GM12878 (cell line): Measurements from ENCODE around the gene WNT7A. TPM values are rescaled to one million over a fixed set of nuclear protein-coding genes. Genes with fewer than 3 reads are reported as not detected.

Source experiments
- ATAC-seq: fragments of 200-7000 bp; cut with Tn5 transposase; 3 replicates; pipeline ENCODE4 v1.9.1; 2020; ENCODE audit warnings: mild to moderate bottlenecking, moderate library complexity
- BruUV-seq: library from RNA; stranded (reverse); fragments of 400-500 nt; replicated peaks from 2 replicates; lab custom pipeline; 2021; lab: Mats Ljungman, UMichigan
- CTCF ChIA-PET: fragments of 300-600 bp; sonication (Branson Sonifier 250); formaldehyde crosslinking; extraction: SDS; loops from one replicate; lab custom pipeline; 2021; ENCODE audit warnings: inconsistent platforms; lab: Yijun Ruan, JAX
- POLR2A ChIA-PET: fragments of 350-600 bp; formaldehyde crosslinking; extraction: SDS; loops from one replicate; lab custom pipeline; 2021; ENCODE audit warnings: inconsistent platforms; lab: Charles Lee
- RAD21 ChIA-PET: fragments of 300-600 bp; sonication (Branson Sonifier 250); formaldehyde crosslinking; loops from one replicate; lab custom pipeline; 2023; ENCODE audit warnings: antibody characterized with exemption; ENCODE audit not compliant: unreplicated experiment; lab: Charles Lee
- SMC1A ChIA-PET: fragments of 300-600 bp; sonication (Branson Sonifier 250); formaldehyde crosslinking; loops from one replicate; lab custom pipeline; 2023; ENCODE audit not compliant: unreplicated experiment, uncharacterized antibody; lab: Charles Lee
- DNase-seq: peaks from one replicate; pipeline ENCODE4 v3.0.0-alpha.2; 2011; ENCODE audit warnings: low read depth, low spot score
- FAIRE-seq: peaks from 3 replicates; lab custom pipeline; 2011; peaks lifted over from hg19 to GRCh38; lab: Jason Lieb, UNC
- H2AFZ ChIP-seq: 2 replicates; pipeline ENCODE4 v1.6.0; 2011; ENCODE audit warnings: low read depth, low read length, control low read depth; ENCODE audit not compliant: control insufficient read depth
- H3K27ac ChIP-seq: 2 replicates; pipeline ENCODE4 v1.5.1; 2011; ENCODE audit warnings: control low read depth; ENCODE audit not compliant: control insufficient read depth, insufficient read depth
- H3K27me3 ChIP-seq, 2 experiments: replicated peaks in 1 of 2; 2 replicates each; pipeline versions ENCODE4 v1.6.0 to v1.6.1; 2011; ENCODE audit warnings: low read length in 1 of 2; ENCODE audit not compliant: control insufficient read depth in 2 of 2, insufficient read depth in 2 of 2
- H3K36me3 ChIP-seq, 2 experiments: 2 replicates each; pipeline ENCODE4 v1.5.1; 2011; ENCODE audit warnings: low read length in 1 of 2; ENCODE audit not compliant: control insufficient read depth in 2 of 2, insufficient read depth in 2 of 2
- H3K4me1 ChIP-seq: 2 replicates; pipeline ENCODE4 v1.6.1; 2011; ENCODE audit warnings: mild to moderate bottlenecking, low read length, moderate library complexity, mixed read lengths; ENCODE audit not compliant: control insufficient read depth, insufficient read depth
- H3K4me2 ChIP-seq: 2 replicates; pipeline ENCODE4 v1.6.0; 2011; ENCODE audit warnings: control low read depth; ENCODE audit not compliant: control insufficient read depth, insufficient read depth
- H3K4me3 ChIP-seq: fragments of 200-600 bp; sonication (generic); 2 replicates; pipeline ENCODE4 v1.5.1; 2016
- H3K79me2 ChIP-seq: 2 replicates; pipeline ENCODE4 v1.6.0; 2011; ENCODE audit warnings: low read length; ENCODE audit not compliant: control insufficient read depth, insufficient read depth
- H3K9ac ChIP-seq: 2 replicates; pipeline ENCODE4 v1.8.0; 2011; ENCODE audit warnings: low read length, control low read depth, mixed read lengths; ENCODE audit not compliant: control insufficient read depth, insufficient read depth
- H3K9me3 ChIP-seq: replicated peaks from 3 replicates; pipeline ENCODE4 v1.5.1; 2011; ENCODE audit warnings: mild to moderate bottlenecking, low read length; ENCODE audit not compliant: control insufficient read depth, insufficient read depth
- H4K20me1 ChIP-seq: 2 replicates; pipeline ENCODE4 v1.6.0; 2011; ENCODE audit not compliant: control insufficient read depth, insufficient read depth
- BACH1 ChIP-seq: fragments of 450-650 bp; IDR thresholded peaks from 2 replicates; pipeline ENCODE4 v1.6.1; 2017; ENCODE audit warnings: mild to moderate bottlenecking, borderline replicate concordance
- BMI1 ChIP-seq: fragments of 450-650 bp; IDR thresholded peaks from 2 replicates; pipeline ENCODE4 v1.6.1; 2016; ENCODE audit warnings: mild to moderate bottlenecking, moderate library complexity, borderline replicate concordance
- CHD4 ChIP-seq: fragments of 200-600 bp; sonication (generic); IDR thresholded peaks from 2 replicates; pipeline ENCODE4 v1.6.1; 2016; ENCODE audit warnings: mild to moderate bottlenecking
- CREM ChIP-seq: IDR thresholded peaks from 2 replicates; pipeline ENCODE4 v1.6.1; 2014; ENCODE audit warnings: antibody characterized with exemption, low read depth
- EP300 ChIP-seq, 2 experiments: fragments of 150-350 bp in 1 of 2; IDR thresholded peaks; 2 replicates each; pipeline ENCODE4 v1.6.1; 2011 to 2012; ENCODE audit warnings: low read depth in 2 of 2, low read length in 2 of 2, borderline replicate concordance in 1 of 2, improper control_type of control experiment in 1 of 2, inconsistent platforms in 1 of 2; ENCODE audit not compliant: control insufficient read depth in 1 of 2
- KAT2A ChIP-seq: conservative IDR thresholded peaks from 2 replicates; pipeline ENCODE4 v1.6.1; 2011; ENCODE audit warnings: low read depth, low read length; ENCODE audit not compliant: control insufficient read depth
- MEF2B ChIP-seq: fragments of 450-650 bp; IDR thresholded peaks from 2 replicates; pipeline ENCODE4 v1.6.1; 2018; ENCODE audit warnings: mild to moderate bottlenecking, moderate library complexity; ENCODE audit not compliant: partially characterized antibody, poor library complexity, severe bottlenecking
- NR2C2 ChIP-seq: IDR thresholded peaks from 2 replicates; pipeline ENCODE4 v1.6.1; 2011; ENCODE audit warnings: borderline replicate concordance, low read depth; ENCODE audit not compliant: control insufficient read depth, insufficient read length
- TARDBP ChIP-seq: IDR thresholded peaks from 2 replicates; pipeline ENCODE4 v1.6.1; 2016; ENCODE audit warnings: borderline replicate concordance
- WGBS: methylation state at CpG from one replicate; pipeline ENCODE4 v1.1.6; 2016; ENCODE audit warnings: low lambda C conversion rate; ENCODE audit not compliant: insufficient replicate concordance, insufficient coverage; ENCODE audit errors: missing lambda C conversion rate; 5-methylcytosine and 5-hydroxymethylcytosine counted together
- in situ Hi-C: fragments of 300-500 bp; cut with MboI; formaldehyde crosslinking; loops from 9 replicates; pipeline ENCODE4 v1.14.3; 2018; ENCODE audit warnings: mixed read lengths
- intact Hi-C: fragments of 100-400 bp; cut with micrococcal nuclease; formaldehyde crosslinking; loops from one replicate; pipeline ENCODE4 v1.14.2; 2022; ENCODE audit not compliant: unreplicated experiment
- polyA plus RNA-seq, 11 experiments: library from polyadenylated mRNA; depleted of rRNA in 4 of 11; unstranded in 6 of 11; stranded (reverse) in 5 of 11; fragments of >200 nt; fragmentation: Nextera tagmentation in 4 of 11; fragmentation: Illumina TruSeq in 1 of 11; extraction: Ambion mirVana in 4 of 11; extraction: Trizol in 1 of 11; gene quantifications; 1 replicate in 1 of 11; 2 replicates in 10 of 11; pipeline versions ENCODE4 v1.2.1 to v1.2.3, GENCODE V29; 2011 to 2016; ENCODE audit warnings: inconsistent platforms in 2 of 11, missing spikeins in 2 of 11, low read depth in 1 of 11
- total RNA-seq, 4 experiments: library from RNA; depleted of rRNA in 3 of 4; stranded (reverse); fragments of >200 nt in 3 of 4; fragmentation: Illumina TruSeq in 1 of 4; extraction: Trizol in 1 of 4; gene quantifications; 2 replicates each; pipeline versions ENCODE4 v1.2.1 to v1.2.3, GENCODE V29; 2013 to 2021
- TF ChIP-seq, protein P1 (sequence below): fragments of 450-650 bp; IDR thresholded peaks from 2 replicates; pipeline ENCODE4 v1.6.1; 2017; ENCODE audit warnings: low read depth, mild to moderate bottlenecking, moderate library complexity
- TF ChIP-seq, protein P2 (sequence below): fragments of 150-350 bp; IDR thresholded peaks from 2 replicates; pipeline ENCODE4 v1.6.1; 2014; ENCODE audit warnings: mild to moderate bottlenecking, low read depth, low read length
- TF ChIP-seq, protein P3 (sequence below): IDR thresholded peaks from 2 replicates; pipeline ENCODE4 v1.6.1; 2011; ENCODE audit warnings: borderline replicate concordance, low read depth, mild to moderate bottlenecking, moderate library complexity, mixed read lengths, low read length; ENCODE audit not compliant: insufficient read depth; ENCODE audit errors: extremely low read length
- TF ChIP-seq, protein P4 (sequence below): IDR thresholded peaks from 2 replicates; pipeline ENCODE4 v1.6.1; 2012; ENCODE audit warnings: low read depth, low read length, improper control_type of control experiment

The WNT7A gene
- total and polyA plus RNA-seq, 10 of the 15 experiments (the other 5 are each of a cell fraction or from before 2014, with no cell fraction given), result 0.08 TPM; not detected in 9

DNA sequence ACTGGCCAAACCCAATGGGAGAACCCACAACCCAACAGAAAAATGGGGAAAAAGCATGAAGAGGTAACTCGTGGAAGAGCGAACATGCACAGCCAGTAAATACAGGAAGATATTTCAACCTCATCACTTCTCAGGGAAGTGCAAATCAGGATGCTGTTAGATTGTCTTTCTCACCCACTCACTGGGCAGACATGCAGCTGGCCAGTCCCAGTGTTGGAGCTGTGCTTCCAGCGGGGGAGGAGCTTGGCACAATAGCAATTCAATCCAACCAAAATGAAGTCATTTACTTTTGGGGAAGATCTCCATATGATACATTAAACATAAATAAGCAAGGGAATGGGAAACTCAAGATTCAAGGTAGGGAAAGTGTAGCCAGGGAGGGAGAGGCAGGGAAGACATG, 12.1 kb downstream of the WNT7A start:
- no peak overlapping the region for H3K4me2 ChIP-seq
- H3K4me3 ChIP-seq, result no peak overlapping the region
- DNase-seq, result no peak
- intact Hi-C loops (no loop called here), in situ Hi-C loops (no loop called here)
- no peaks in the 10 kb centered on the region for H4K20me1 ChIP-seq
- RAD21 ChIA-PET, result no interaction called here
- H3K9me3 ChIP-seq, result no peaks in the 10 kb centered on the region
- BruUV-seq, result no TSS peak
- H3K9ac ChIP-seq, result no peak overlapping the region
- CTCF ChIA-PET, result no interaction called here
- TF ChIP-seq CREM (no peak), BMI1 (no peak), TARDBP (no peak), EP300 (IDR thresholded peaks at IDR 0.05; ENCODE audit: borderline replicate concordance in 1 of 2, control insufficient read depth in 1 of 2, low read depth in 2 of 2, low read length in 2 of 2) (no peak), NR2C2 (no peak), KAT2A (no peak), BACH1 (no peak), CHD4 (no peak), MEF2B (no peak)
- TF ChIP-seq, protein P1, sequence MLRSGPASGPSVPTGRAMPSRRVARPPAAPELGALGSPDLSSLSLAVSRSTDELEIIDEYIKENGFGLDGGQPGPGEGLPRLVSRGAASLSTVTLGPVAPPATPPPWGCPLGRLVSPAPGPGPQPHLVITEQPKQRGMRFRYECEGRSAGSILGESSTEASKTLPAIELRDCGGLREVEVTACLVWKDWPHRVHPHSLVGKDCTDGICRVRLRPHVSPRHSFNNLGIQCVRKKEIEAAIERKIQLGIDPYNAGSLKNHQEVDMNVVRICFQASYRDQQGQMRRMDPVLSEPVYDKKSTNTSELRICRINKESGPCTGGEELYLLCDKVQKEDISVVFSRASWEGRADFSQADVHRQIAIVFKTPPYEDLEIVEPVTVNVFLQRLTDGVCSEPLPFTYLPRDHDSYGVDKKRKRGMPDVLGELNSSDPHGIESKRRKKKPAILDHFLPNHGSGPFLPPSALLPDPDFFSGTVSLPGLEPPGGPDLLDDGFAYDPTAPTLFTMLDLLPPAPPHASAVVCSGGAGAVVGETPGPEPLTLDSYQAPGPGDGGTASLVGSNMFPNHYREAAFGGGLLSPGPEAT, result no peak
- TF ChIP-seq, protein P2, sequence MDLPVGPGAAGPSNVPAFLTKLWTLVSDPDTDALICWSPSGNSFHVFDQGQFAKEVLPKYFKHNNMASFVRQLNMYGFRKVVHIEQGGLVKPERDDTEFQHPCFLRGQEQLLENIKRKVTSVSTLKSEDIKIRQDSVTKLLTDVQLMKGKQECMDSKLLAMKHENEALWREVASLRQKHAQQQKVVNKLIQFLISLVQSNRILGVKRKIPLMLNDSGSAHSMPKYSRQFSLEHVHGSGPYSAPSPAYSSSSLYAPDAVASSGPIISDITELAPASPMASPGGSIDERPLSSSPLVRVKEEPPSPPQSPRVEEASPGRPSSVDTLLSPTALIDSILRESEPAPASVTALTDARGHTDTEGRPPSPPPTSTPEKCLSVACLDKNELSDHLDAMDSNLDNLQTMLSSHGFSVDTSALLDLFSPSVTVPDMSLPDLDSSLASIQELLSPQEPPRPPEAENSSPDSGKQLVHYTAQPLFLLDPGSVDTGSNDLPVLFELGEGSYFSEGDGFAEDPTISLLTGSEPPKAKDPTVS, result no peak
- TF ChIP-seq, protein P3, sequence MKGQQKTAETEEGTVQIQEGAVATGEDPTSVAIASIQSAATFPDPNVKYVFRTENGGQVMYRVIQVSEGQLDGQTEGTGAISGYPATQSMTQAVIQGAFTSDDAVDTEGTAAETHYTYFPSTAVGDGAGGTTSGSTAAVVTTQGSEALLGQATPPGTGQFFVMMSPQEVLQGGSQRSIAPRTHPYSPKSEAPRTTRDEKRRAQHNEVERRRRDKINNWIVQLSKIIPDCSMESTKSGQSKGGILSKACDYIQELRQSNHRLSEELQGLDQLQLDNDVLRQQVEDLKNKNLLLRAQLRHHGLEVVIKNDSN, result no peak
- TF ChIP-seq, protein P4, sequence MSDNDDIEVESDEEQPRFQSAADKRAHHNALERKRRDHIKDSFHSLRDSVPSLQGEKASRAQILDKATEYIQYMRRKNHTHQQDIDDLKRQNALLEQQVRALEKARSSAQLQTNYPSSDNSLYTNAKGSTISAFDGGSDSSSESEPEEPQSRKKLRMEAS, result no peak
- no peaks in the 10 kb centered on the region for H3K36me3 ChIP-seq
- no peak overlapping the region for H2AFZ ChIP-seq
- POLR2A ChIA-PET, result no interaction called here
- no peak overlapping the region for H3K27ac ChIP-seq
- no peak for FAIRE-seq
- H3K79me2 ChIP-seq, result no peaks in the 10 kb centered on the region
- ATAC-seq, result no peak
- H3K4me1 ChIP-seq, result no peaks in the 10 kb centered on the region
- no peaks in the 10 kb centered on the region for H3K27me3 ChIP-seq
- WGBS, result 20% methylated on average over 3 of the region's 3 CpGs
- SMC1A ChIA-PET, result no interaction called here
